Skin of body (tissue), 2 donors: ENCODE data around the gene RUSC2. TPM values are rescaled to one million over a fixed set of nuclear protein-coding genes. Genes with fewer than 3 reads are reported as not detected.
"Not testable (repeated sequence)": the region's sequence is repeated elsewhere in the genome, so short reads cannot be mapped to it uniquely, and the experiment has no call there.

Source experiments
- DNase-seq: peaks from one replicate; lab custom pipeline; 2025; lab: John Stamatoyannopoulos, UW
- total RNA-seq: library from RNA; depleted of rRNA; stranded (reverse); fragments of >200 nt; gene quantifications from one replicate; pipeline ENCODE4 v1.2.3, GENCODE V29; 2014

The RUSC2 gene
- total RNA-seq, 1 donor from 2014 or later, result 11.2 TPM

GRCh38 chr9:35490155-35490909 is 421 bp downstream of the RUSC2 start:
- no peak for DNase-seq

- no peak for DNase-seq
These were observed 1.1 kb downstream of the RUSC2 start for GRCh38 chr9:35490910-35491465.

GRCh38 chr9:35493119-35493518 is 3.2 kb downstream of the RUSC2 start:
- DNase-seq, result not testable (repeated sequence)

- no peak for DNase-seq
These were observed 6.1 kb downstream of the RUSC2 start for GRCh38 chr9:35495984-35496383.

- not testable (repeated sequence) for DNase-seq
These were observed 8.3 kb downstream of the RUSC2 start for GRCh38 chr9:35498245-35498644.

- DNase-seq, result no peak
These were observed 9.3 kb downstream of the RUSC2 start for GRCh38 chr9:35499029-35499700.

- no peak for DNase-seq
These were observed 9.8 kb downstream of the RUSC2 start for GRCh38 chr9:35499701-35500030.

- DNase-seq, result no peak
These were observed 10.3 kb downstream of the RUSC2 start for GRCh38 chr9:35500130-35500748.

- DNase-seq, result no peak
These were observed 12.0 kb downstream of the RUSC2 start for GRCh38 chr9:35501946-35502345.

- DNase-seq, result no peak
These were observed 16.4 kb downstream of the RUSC2 start for GRCh38 chr9:35506359-35506758.

GRCh38 chr9:35508069-35508468 is 18.2 kb downstream of the RUSC2 start:
- no peak for DNase-seq

- DNase-seq, result no peak
These were observed 20.5 kb downstream of the RUSC2 start for GRCh38 chr9:35510383-35510753.

GRCh38 chr9:35510754-35511428 is 21.0 kb downstream of the RUSC2 start:
- peak; percentile 97 for DNase-seq

GRCh38 chr9:35511453-35511852 is 21.5 kb downstream of the RUSC2 start:
- no peak for DNase-seq

- no peak for DNase-seq
These were observed 25.9 kb downstream of the RUSC2 start for GRCh38 chr9:35515766-35516165.

GRCh38 chr9:35516479-35516878 is 26.6 kb downstream of the RUSC2 start:
- DNase-seq, result peak; percentile 10

GRCh38 chr9:35517131-35517530 is 27.2 kb downstream of the RUSC2 start:
- no peak for DNase-seq

GRCh38 chr9:35517552-35518224 is 27.8 kb downstream of the RUSC2 start:
- DNase-seq, result no peak

GRCh38 chr9:35518225-35518821 is 28.4 kb downstream of the RUSC2 start:
- DNase-seq, result no peak

- DNase-seq, result no peak
These were observed 29.2 kb downstream of the RUSC2 start for GRCh38 chr9:35518981-35519679.
